Naive B cell (primary cell): ENCODE results near the gene OR6C76. TPM values are rescaled to one million over a fixed set of nuclear protein-coding genes. Genes with fewer than 3 reads are reported as not detected.

Source experiments
- polyA plus RNA-seq, 6 donors: library from polyadenylated mRNA; unstranded; fragments of 300-500 nt; fragmentation: Illumina TruSeq; gene quantifications; one replicate each; pipeline ENCODE4 v1.2.3, GENCODE V29; 2021; ENCODE audit warnings: low read depth in 6 of 6

Gene OR6C76
- polyA plus RNA-seq, 6 donors from 2014 or later: not detected

Other genes with a start within 250 kb of the OR6C76 start
- gene OR10A7, start 205.2 kb upstream of the OR6C76 start, polyA plus RNA-seq: not detected
- not detected for gene OR6C74, start 181.6 kb upstream of the OR6C76 start, polyA plus RNA-seq
- not detected for gene OR6C6, start 129.7 kb upstream of the OR6C76 start, polyA plus RNA-seq
- gene OR6C1, start 111.9 kb upstream of the OR6C76 start, polyA plus RNA-seq: not detected
- not detected for gene OR6C3, start 95.5 kb upstream of the OR6C76 start, polyA plus RNA-seq
- not detected for gene OR6C75, start 63.3 kb upstream of the OR6C76 start, polyA plus RNA-seq
- not detected for gene OR6C65, start 25.7 kb upstream of the OR6C76 start, polyA plus RNA-seq
- not detected for gene OR6C2, start 17.8 kb downstream of the OR6C76 start, polyA plus RNA-seq
- not detected for gene OR6C70, start 43.9 kb downstream of the OR6C76 start, polyA plus RNA-seq
- not detected for gene OR6C68, start 66.1 kb downstream of the OR6C76 start, polyA plus RNA-seq
- gene OR6C4, start 123.3 kb downstream of the OR6C76 start, polyA plus RNA-seq: not detected
- not detected for gene OR2AP1, start 146.2 kb downstream of the OR6C76 start, polyA plus RNA-seq
- not detected for gene OR10P1, start 210.6 kb downstream of the OR6C76 start, polyA plus RNA-seq